ENCODE data around the gene PIP5KL1. TPM values are rescaled to one million over a fixed set of nuclear protein-coding genes. Genes with fewer than 3 reads are reported as not detected.

The PIP5KL1 gene
- total RNA-seq, 1 experiment from 2014 or later = 7.8 TPM

GRCh38 chr9:127977884-127978647 is 47.5 kb upstream of the PIP5KL1 start:
- no peaks in the 10 kb centered on the region for H3K9me3 ChIP-seq (ENCODE audit: control insufficient read depth, insufficient read depth, low read depth, low read length)
- DNase-seq (ENCODE audit: low read depth, low spot score) (no peak), ATAC-seq (no peak)
- no peak for TF ChIP-seq SIN3A (IDR thresholded peaks at IDR 0.05; ENCODE audit: borderline replicate concordance, insufficient read depth, low read depth, low read length)
- TF ChIP-seq TCF7L2 (IDR thresholded peaks at IDR 0.05; ENCODE audit: low read depth, low read length) = no peak
- no peak for TF ChIP-seq POLR2AphosphoS5 (IDR thresholded peaks at IDR 0.05; ENCODE audit: low read depth, low read length)
- H3K4me1 ChIP-seq (ENCODE audit: control insufficient read depth, insufficient read depth, low read length) = peaks cover 36% of the 10 kb centered on the region
- in situ Hi-C loops (cut with HindIII; ENCODE audit: low pct_unique_long_range_greater_than_20kb, low sequenced_read_pairs) (no loop called here), intact Hi-C loops (cut with micrococcal nuclease; ENCODE audit: unreplicated experiment) (loop anchor here (5.0 kb wide), 1 partner anchor 36 kb away; no protein-coding TSS in a partner anchor)
- no peaks in the 10 kb centered on the region; the same call in none of the 2 replicates for H3K36me3 ChIP-seq (ENCODE audit: control insufficient read depth, insufficient read depth, low read length)
- no peaks in the 10 kb centered on the region for H3K27me3 ChIP-seq (ENCODE audit: control insufficient read depth, insufficient read depth, low read length)
- ChIA-PET POLR2A (no interaction called here), CTCF (no interaction called here)
- H3K27ac ChIP-seq (ENCODE audit: low read length) = peak overlapping the region; percentile 94
- peak overlapping the region; percentile 94 to 98 for H3K4me3 ChIP-seq (ENCODE audit: low read depth in 2 of 2, low read length in 2 of 2)
- no TSS peak for BruUV-seq (replicated peaks)

GRCh38 chr9:127977009-127977883 is 46.7 kb upstream of the PIP5KL1 start:
- H3K36me3 ChIP-seq (ENCODE audit: control insufficient read depth, insufficient read depth, low read length) = no peaks in the 10 kb centered on the region; the same call in none of the 2 replicates
- peak overlapping the region; percentile 94 for H3K27ac ChIP-seq (ENCODE audit: low read length)
- no TSS peak for BruUV-seq (replicated peaks)
- no peaks in the 10 kb centered on the region for H3K27me3 ChIP-seq (ENCODE audit: control insufficient read depth, insufficient read depth, low read length)
- ATAC-seq (no peak), DNase-seq (ENCODE audit: low read depth, low spot score) (no peak)
- no peaks in the 10 kb centered on the region for H3K9me3 ChIP-seq (ENCODE audit: control insufficient read depth, insufficient read depth, low read depth, low read length)
- peak overlapping the region; percentile 94 to 98 for H3K4me3 ChIP-seq (ENCODE audit: low read depth in 2 of 2, low read length in 2 of 2)
- in situ Hi-C loops (cut with HindIII; ENCODE audit: low pct_unique_long_range_greater_than_20kb, low sequenced_read_pairs) = no loop called here
- ChIA-PET CTCF (interaction anchor here (0.6 kb wide), 1 partner anchor 28 kb away, joined by 5 read pairs; no protein-coding TSS in a partner anchor), POLR2A (no interaction called here)
- H3K4me1 ChIP-seq (ENCODE audit: control insufficient read depth, insufficient read depth, low read length) = peaks cover 36% of the 10 kb centered on the region
- intact Hi-C loops (cut with micrococcal nuclease; ENCODE audit: unreplicated experiment) = loop anchor here (5.0 kb wide), 1 partner anchor 35 kb away; no protein-coding TSS in a partner anchor
- no peak for TF ChIP-seq CTCF (IDR thresholded peaks at IDR 0.05)

DNA sequence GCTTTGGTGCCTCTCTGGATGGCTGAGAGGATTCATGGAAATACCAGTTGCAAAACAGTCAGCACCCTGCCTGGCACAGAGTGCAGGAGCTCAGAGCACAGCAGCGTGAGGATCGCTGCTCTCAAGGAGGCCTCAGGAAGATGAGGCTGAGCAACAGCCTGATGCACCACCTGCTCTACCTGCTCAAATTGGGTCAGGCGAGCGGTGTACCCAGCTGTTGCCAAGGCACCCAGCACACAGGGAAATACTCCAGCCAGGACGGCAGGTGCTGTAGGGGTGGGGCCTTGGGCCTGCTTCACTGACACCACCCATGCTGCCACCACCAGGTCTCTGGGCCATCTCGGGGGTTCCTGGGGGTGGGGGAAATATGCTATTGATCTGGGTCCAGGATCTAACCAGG is 45.9 kb upstream of the PIP5KL1 start:
- intact Hi-C loops (cut with micrococcal nuclease; ENCODE audit: unreplicated experiment) (loop anchor here (5.0 kb wide), 1 partner anchor 34 kb away; no protein-coding TSS in a partner anchor), in situ Hi-C loops (cut with HindIII; ENCODE audit: low pct_unique_long_range_greater_than_20kb, low sequenced_read_pairs) (no loop called here)
- Histone ChIP-seq H3K4me1 (ENCODE audit: control insufficient read depth, insufficient read depth, low read length) (peaks cover 38% of the 10 kb centered on the region), H3K27me3 (ENCODE audit: control insufficient read depth, insufficient read depth, low read length) (no peaks in the 10 kb centered on the region), H3K27ac (ENCODE audit: low read length) (peak overlapping the region; percentile 94), H3K4me3 (ENCODE audit: low read depth in 2 of 2, low read length in 2 of 2) (peak overlapping the region; percentile 94 to 98), H3K9me3 (ENCODE audit: control insufficient read depth, insufficient read depth, low read depth, low read length) (no peaks in the 10 kb centered on the region), H3K36me3 (ENCODE audit: control insufficient read depth, insufficient read depth, low read length) (no peaks in the 10 kb centered on the region; the same call in none of the 2 replicates)
- POLR2A ChIA-PET = interaction anchor here (0.5 kb wide), 1 partner anchor 9 kb away, joined by 4 read pairs; no protein-coding TSS in a partner anchor
- TF ChIP-seq CTCF (IDR thresholded peaks at IDR 0.05) (no peak), TCF7L2 (IDR thresholded peaks at IDR 0.05; ENCODE audit: low read depth, low read length) (no peak), POLR2AphosphoS5 (IDR thresholded peaks at IDR 0.05; ENCODE audit: low read depth, low read length) (no peak), SIN3A (IDR thresholded peaks at IDR 0.05; ENCODE audit: borderline replicate concordance, insufficient read depth, low read depth, low read length) (no peak), REST (IDR thresholded peaks at IDR 0.05; ENCODE audit: insufficient read depth in 1 of 2, low read depth in 2 of 2, low read length in 1 of 2) (no peak)
- DNase-seq (ENCODE audit: low read depth, low spot score) (no peak), ATAC-seq (no peak)
- BruUV-seq (replicated peaks) = no TSS peak
- CTCF ChIA-PET = interaction anchor here (0.6 kb wide), 1 partner anchor 27 kb away, joined by 5 read pairs; no protein-coding TSS in a partner anchor

Data from Panc1 (cell line).